ENCODE data around the gene GPR78.
A peak's percentile ranks its signal among the peaks of the same experiment; 100 is the strongest.

GPR78 gene

DNA sequence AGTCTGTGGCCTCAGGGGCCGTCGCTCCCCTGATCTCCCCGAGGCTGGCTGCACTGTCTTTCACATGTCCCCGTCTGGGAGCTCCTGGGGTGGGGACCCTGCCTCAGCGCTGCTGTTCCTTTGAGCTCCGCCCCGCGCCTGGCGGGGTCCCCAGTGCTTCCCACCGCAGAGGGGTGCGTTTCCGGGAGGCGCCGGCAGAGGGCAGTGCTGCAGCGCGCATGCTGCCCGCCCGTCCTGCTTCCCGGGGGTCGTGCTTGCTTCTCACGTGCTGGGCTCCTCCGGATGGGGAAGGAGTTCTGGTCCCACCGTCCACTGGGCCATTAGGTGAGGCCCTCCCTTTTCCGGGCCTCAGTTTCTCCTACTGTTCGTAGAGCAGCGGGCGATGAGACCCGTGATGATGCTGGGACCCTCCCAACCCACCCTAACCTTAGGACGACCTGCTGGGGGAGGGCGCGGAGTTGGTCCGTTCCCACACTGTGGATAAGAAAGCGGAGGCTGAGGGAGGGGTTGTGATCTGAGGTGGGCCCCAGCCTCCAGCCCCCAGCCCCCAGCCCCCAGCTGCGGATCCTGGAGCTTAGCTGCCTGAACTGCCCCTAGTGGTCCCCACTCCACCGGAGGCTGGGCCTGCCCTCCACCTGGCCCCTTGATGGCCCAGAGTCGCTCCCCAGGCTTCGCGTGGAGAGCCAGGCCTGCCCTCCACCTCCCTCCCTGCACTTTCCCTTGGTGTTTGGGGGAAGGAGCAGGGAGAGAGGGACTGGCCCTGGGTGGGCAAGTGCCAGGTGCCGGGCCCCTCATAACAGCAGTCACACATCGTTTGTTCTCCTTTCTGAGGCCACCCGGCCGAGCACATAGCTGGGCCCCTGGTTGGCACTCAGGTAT, 27.6 kb downstream of the GPR78 start:
- TF ChIP-seq GLIS3 (CRISPR knock-in tag; IDR thresholded peaks at IDR 0.05) = no peak
- TF ChIP-seq ZNF8 (CRISPR knock-in tag; IDR thresholded peaks at IDR 0.05) = no peak
- TF ChIP-seq ZFP30 (CRISPR knock-in tag; IDR thresholded peaks at IDR 0.05) = no peak
- TF ChIP-seq, protein P1, sequence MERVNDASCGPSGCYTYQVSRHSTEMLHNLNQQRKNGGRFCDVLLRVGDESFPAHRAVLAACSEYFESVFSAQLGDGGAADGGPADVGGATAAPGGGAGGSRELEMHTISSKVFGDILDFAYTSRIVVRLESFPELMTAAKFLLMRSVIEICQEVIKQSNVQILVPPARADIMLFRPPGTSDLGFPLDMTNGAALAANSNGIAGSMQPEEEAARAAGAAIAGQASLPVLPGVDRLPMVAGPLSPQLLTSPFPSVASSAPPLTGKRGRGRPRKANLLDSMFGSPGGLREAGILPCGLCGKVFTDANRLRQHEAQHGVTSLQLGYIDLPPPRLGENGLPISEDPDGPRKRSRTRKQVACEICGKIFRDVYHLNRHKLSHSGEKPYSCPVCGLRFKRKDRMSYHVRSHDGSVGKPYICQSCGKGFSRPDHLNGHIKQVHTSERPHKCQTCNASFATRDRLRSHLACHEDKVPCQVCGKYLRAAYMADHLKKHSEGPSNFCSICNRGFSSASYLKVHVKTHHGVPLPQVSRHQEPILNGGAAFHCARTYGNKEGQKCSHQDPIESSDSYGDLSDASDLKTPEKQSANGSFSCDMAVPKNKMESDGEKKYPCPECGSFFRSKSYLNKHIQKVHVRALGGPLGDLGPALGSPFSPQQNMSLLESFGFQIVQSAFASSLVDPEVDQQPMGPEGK (CRISPR knock-in tag; IDR thresholded peaks at IDR 0.05; ENCODE audit: borderline replicate concordance) = no peak
- TF ChIP-seq BACH2 (CRISPR knock-in tag; IDR thresholded peaks at IDR 0.05; ENCODE audit: borderline replicate concordance) = no peak
- TF ChIP-seq, protein P2, sequence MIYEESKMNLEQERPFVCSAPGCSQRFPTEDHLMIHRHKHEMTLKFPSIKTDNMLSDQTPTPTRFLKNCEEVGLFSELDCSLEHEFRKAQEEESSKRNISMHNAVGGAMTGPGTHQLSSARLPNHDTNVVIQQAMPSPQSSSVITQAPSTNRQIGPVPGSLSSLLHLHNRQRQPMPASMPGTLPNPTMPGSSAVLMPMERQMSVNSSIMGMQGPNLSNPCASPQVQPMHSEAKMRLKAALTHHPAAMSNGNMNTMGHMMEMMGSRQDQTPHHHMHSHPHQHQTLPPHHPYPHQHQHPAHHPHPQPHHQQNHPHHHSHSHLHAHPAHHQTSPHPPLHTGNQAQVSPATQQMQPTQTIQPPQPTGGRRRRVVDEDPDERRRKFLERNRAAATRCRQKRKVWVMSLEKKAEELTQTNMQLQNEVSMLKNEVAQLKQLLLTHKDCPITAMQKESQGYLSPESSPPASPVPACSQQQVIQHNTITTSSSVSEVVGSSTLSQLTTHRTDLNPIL (CRISPR knock-in tag; IDR thresholded peaks at IDR 0.05; ENCODE audit: low read depth) = no peak
- no peak for TF ChIP-seq ESRRG (CRISPR knock-in tag; IDR thresholded peaks at IDR 0.05)
- TF ChIP-seq OSR1 (CRISPR knock-in tag; IDR thresholded peaks at IDR 0.05) = no peak
- no peak for TF ChIP-seq ISL1 (CRISPR knock-in tag; IDR thresholded peaks at IDR 0.05)
- TF ChIP-seq, protein P3, sequence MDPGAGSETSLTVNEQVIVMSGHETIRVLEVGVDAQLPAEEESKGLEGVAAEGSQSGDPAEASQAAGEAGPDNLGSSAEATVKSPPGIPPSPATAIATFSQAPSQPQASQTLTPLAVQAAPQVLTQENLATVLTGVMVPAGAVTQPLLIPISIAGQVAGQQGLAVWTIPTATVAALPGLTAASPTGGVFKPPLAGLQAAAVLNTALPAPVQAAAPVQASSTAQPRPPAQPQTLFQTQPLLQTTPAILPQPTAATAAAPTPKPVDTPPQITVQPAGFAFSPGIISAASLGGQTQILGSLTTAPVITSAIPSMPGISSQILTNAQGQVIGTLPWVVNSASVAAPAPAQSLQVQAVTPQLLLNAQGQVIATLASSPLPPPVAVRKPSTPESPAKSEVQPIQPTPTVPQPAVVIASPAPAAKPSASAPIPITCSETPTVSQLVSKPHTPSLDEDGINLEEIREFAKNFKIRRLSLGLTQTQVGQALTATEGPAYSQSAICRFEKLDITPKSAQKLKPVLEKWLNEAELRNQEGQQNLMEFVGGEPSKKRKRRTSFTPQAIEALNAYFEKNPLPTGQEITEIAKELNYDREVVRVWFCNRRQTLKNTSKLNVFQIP (CRISPR knock-in tag; IDR thresholded peaks at IDR 0.05; ENCODE audit: borderline replicate concordance, low read depth) = no peak
- TF ChIP-seq TOX (CRISPR knock-in tag; IDR thresholded peaks at IDR 0.05; ENCODE audit: borderline replicate concordance) = no peak
- no peak for TF ChIP-seq ZNF70 (CRISPR knock-in tag; IDR thresholded peaks at IDR 0.05)
- TF ChIP-seq, protein P4, sequence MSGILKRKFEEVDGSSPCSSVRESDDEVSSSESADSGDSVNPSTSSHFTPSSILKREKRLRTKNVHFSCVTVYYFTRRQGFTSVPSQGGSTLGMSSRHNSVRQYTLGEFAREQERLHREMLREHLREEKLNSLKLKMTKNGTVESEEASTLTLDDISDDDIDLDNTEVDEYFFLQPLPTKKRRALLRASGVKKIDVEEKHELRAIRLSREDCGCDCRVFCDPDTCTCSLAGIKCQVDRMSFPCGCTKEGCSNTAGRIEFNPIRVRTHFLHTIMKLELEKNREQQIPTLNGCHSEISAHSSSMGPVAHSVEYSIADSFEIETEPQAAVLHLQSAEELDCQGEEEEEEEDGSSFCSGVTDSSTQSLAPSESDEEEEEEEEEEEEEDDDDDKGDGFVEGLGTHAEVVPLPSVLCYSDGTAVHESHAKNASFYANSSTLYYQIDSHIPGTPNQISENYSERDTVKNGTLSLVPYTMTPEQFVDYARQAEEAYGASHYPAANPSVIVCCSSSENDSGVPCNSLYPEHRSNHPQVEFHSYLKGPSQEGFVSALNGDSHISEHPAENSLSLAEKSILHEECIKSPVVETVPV (CRISPR knock-in tag; IDR thresholded peaks at IDR 0.05) = no peak
- TF ChIP-seq ARNTL (CRISPR knock-in tag; IDR thresholded peaks at IDR 0.05; ENCODE audit: borderline replicate concordance, low read depth) = no peak
- no peak for TF ChIP-seq TCF4 (CRISPR knock-in tag; IDR thresholded peaks at IDR 0.05; ENCODE audit: borderline replicate concordance)
- no peak for TF ChIP-seq ZC3H10 (CRISPR knock-in tag; IDR thresholded peaks at IDR 0.05)
- TF ChIP-seq, protein P5, sequence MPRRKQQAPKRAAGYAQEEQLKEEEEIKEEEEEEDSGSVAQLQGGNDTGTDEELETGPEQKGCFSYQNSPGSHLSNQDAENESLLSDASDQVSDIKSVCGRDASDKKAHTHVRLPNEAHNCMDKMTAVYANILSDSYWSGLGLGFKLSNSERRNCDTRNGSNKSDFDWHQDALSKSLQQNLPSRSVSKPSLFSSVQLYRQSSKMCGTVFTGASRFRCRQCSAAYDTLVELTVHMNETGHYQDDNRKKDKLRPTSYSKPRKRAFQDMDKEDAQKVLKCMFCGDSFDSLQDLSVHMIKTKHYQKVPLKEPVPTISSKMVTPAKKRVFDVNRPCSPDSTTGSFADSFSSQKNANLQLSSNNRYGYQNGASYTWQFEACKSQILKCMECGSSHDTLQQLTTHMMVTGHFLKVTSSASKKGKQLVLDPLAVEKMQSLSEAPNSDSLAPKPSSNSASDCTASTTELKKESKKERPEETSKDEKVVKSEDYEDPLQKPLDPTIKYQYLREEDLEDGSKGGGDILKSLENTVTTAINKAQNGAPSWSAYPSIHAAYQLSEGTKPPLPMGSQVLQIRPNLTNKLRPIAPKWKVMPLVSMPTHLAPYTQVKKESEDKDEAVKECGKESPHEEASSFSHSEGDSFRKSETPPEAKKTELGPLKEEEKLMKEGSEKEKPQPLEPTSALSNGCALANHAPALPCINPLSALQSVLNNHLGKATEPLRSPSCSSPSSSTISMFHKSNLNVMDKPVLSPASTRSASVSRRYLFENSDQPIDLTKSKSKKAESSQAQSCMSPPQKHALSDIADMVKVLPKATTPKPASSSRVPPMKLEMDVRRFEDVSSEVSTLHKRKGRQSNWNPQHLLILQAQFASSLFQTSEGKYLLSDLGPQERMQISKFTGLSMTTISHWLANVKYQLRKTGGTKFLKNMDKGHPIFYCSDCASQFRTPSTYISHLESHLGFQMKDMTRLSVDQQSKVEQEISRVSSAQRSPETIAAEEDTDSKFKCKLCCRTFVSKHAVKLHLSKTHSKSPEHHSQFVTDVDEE (CRISPR knock-in tag; IDR thresholded peaks at IDR 0.05) = no peak
- ATAC-seq = peak; percentile 78

DNA sequence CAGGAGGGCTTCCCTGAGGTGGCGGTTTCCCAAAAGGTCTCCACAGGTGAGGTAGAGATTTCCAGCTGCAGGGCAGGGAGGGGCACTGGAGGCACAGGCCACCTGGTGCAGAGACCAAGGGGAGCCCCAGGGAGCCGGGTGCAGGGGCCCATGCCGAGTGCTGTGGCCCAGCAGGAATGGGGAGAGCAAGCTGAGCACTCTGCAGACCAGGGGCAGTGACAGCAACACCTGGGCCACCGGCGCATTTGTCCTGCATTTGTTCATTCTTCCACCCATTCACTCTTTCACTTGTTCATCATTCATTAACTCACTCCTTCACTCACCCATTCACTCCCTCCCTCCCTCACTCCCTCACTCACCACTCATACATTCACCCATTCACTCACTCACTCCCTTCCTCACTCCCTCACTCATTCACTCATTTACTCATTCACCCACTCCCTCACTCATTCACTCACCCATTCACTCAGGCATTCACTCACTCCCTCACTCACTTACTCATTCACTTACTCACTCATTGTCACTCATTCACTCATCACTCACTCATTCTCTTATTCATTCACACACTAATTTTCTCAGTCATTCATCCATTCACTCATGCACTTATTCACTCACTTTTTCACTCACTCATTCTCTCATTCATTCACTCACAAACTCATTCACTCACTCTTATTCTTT, 28.7 kb downstream of the GPR78 start:
- no peak for ATAC-seq
- TF ChIP-seq TCF4 (CRISPR knock-in tag; IDR thresholded peaks at IDR 0.05; ENCODE audit: borderline replicate concordance) = no peak
- TF ChIP-seq ZFP30 (CRISPR knock-in tag; IDR thresholded peaks at IDR 0.05) = no peak
- no peak for TF ChIP-seq OSR1 (CRISPR knock-in tag; IDR thresholded peaks at IDR 0.05)
- TF ChIP-seq ESRRG (CRISPR knock-in tag; IDR thresholded peaks at IDR 0.05) = no peak
- no peak for TF ChIP-seq RARB (CRISPR knock-in tag; IDR thresholded peaks at IDR 0.05)
- TF ChIP-seq ZNF70 (CRISPR knock-in tag; IDR thresholded peaks at IDR 0.05) = no peak

DNA sequence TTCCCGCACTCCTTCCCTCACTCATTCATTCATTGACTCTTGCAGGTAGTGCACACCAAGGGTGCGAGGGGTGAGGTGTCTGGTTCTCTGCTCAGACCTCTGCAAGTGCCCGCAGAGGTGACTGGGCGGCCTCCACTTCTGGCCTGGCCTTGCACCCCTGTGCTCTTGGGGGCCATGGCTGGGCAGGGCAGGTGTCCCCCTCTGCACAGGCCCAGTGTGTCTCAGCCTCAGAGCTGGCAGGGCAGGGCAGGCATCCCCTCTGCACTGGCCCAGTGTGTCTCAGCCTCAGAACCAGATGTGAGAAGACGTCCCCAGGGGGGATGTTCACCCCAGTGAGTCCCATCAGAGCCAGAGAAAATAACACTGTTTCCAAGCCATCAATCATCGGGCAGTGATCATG, 29.2 kb downstream of the GPR78 start:
- no peak for ATAC-seq
- TF ChIP-seq OSR1 (CRISPR knock-in tag; IDR thresholded peaks at IDR 0.05) (no peak), SNAI2 (CRISPR knock-in tag; IDR thresholded peaks at IDR 0.05) (no peak), RARB (CRISPR knock-in tag; IDR thresholded peaks at IDR 0.05) (no peak), ZNF565 (CRISPR knock-in tag; conservative IDR thresholded peaks at IDR 0.05; ENCODE audit: low read depth) (no peak), BACH2 (CRISPR knock-in tag; IDR thresholded peaks at IDR 0.05; ENCODE audit: borderline replicate concordance) (no peak), GLIS3 (CRISPR knock-in tag; IDR thresholded peaks at IDR 0.05) (no peak), ZNF70 (CRISPR knock-in tag; IDR thresholded peaks at IDR 0.05) (no peak)
- TF ChIP-seq, protein P4 (CRISPR knock-in tag; IDR thresholded peaks at IDR 0.05) = no peak
- TF ChIP-seq, protein P3 (CRISPR knock-in tag; IDR thresholded peaks at IDR 0.05; ENCODE audit: borderline replicate concordance, low read depth) = no peak
- TF ChIP-seq, protein P1 (CRISPR knock-in tag; IDR thresholded peaks at IDR 0.05; ENCODE audit: borderline replicate concordance) = no peak
